HepG2 (cell line): ENCODE results near the gene FGF3. TPM values are rescaled to one million over a fixed set of nuclear protein-coding genes. Genes with fewer than 3 reads are reported as not detected.

Source experiments
- ATAC-seq: fragments of 200-7000 bp; cut with Tn5 transposase; 3 replicates; pipeline ENCODE4 v1.9.1; 2020; ENCODE audit warnings: mild to moderate bottlenecking, moderate library complexity
- BruUV-seq: library from RNA; stranded (reverse); fragments of 400-500 nt; replicated peaks from 2 replicates; lab custom pipeline; 2021; lab: Mats Ljungman, UMichigan
- CTCF ChIA-PET: fragments of 300-600 bp; formaldehyde crosslinking; extraction: SDS; loops from one replicate; lab custom pipeline; 2021; ENCODE audit warnings: low total read pairs, inconsistent platforms, low intra/inter-chr PET ratio; lab: Yijun Ruan, JAX
- POLR2A ChIA-PET: fragments of 350-600 bp; sonication (Branson Sonifier 250); formaldehyde crosslinking; loops from one replicate; lab custom pipeline; 2020; ENCODE audit warnings: antibody characterized with exemption, inconsistent platforms; lab: Yijun Ruan, JAX
- DNase-seq: peaks from one replicate; pipeline ENCODE4 v3.0.0-alpha.2; 2015; ENCODE audit warnings: low spot score
- FAIRE-seq: peaks from 3 replicates; lab custom pipeline; 2011; peaks lifted over from hg19 to GRCh38; lab: Jason Lieb, UNC
- H2AFZ ChIP-seq: one replicate; pipeline ENCODE4 v1.6.1; 2011; ENCODE audit warnings: low read length, inconsistent platforms
- H3K27ac ChIP-seq: fragments of 300-600 bp; 3 replicates; pipeline ENCODE4 v1.8.0; 2011; ENCODE audit warnings: mixed run types, mild to moderate bottlenecking, mixed read lengths, low read length, inconsistent platforms; ENCODE audit not compliant: insufficient read depth; ENCODE audit errors: extremely low read length
- H3K27me3 ChIP-seq, 2 experiments: fragments of 200-600 bp in 1 of 2; 2 replicates in 1 of 2; 3 replicates in 1 of 2; pipeline versions ENCODE4 v1.6.0 to v1.8.0; 2011; ENCODE audit warnings: low read length in 2 of 2, mild to moderate bottlenecking in 2 of 2, moderate library complexity in 2 of 2, inconsistent platforms in 1 of 2; ENCODE audit not compliant: insufficient read depth in 2 of 2, control insufficient read depth in 1 of 2
- H3K36me3 ChIP-seq, 2 experiments: fragments of 200-600 bp in 1 of 2; replicated peaks in 1 of 2; 2 replicates in 1 of 2; 3 replicates in 1 of 2; pipeline versions ENCODE4 v1.5.1 to v1.8.0; 2011; ENCODE audit warnings: low read length in 2 of 2, inconsistent platforms in 1 of 2; ENCODE audit not compliant: insufficient read depth in 2 of 2, control insufficient read depth in 1 of 2
- H3K4me1 ChIP-seq: 2 replicates; pipeline ENCODE4 v1.5.1; 2012; ENCODE audit warnings: low read length, inconsistent platforms; ENCODE audit not compliant: insufficient read depth
- H3K4me2 ChIP-seq: 2 replicates; pipeline ENCODE4 v1.6.0; 2011; ENCODE audit warnings: low read depth, low read length, inconsistent platforms
- H3K4me3 ChIP-seq, 3 experiments: fragments of 200-600 bp in 1 of 3; sonication (generic), shearing (Covaris generic) in 1 of 3; replicated peaks in 1 of 3; 2 replicates each; pipeline ENCODE4 v1.5.1; 2011 to 2016; ENCODE audit warnings: low read length in 3 of 3, inconsistent platforms in 2 of 3, low read depth in 2 of 3, mild to moderate bottlenecking in 2 of 3, control low read depth in 1 of 3, mixed read lengths in 1 of 3; ENCODE audit not compliant: insufficient read depth in 1 of 3
- H3K79me2 ChIP-seq: one replicate; pipeline ENCODE4 v1.6.1; 2011; ENCODE audit warnings: low read length, inconsistent platforms; ENCODE audit not compliant: insufficient read depth
- H3K9ac ChIP-seq: 2 replicates; pipeline ENCODE4 v1.6.0; 2011; ENCODE audit warnings: mild to moderate bottlenecking, low read depth, low read length, inconsistent platforms; ENCODE audit not compliant: insufficient read depth
- H3K9me3 ChIP-seq: 2 replicates; pipeline ENCODE4 v1.5.1; 2012; ENCODE audit warnings: mild to moderate bottlenecking, low read length
- H4K20me1 ChIP-seq: 2 replicates; pipeline ENCODE4 v1.6.0; 2011; ENCODE audit warnings: inconsistent platforms, mild to moderate bottlenecking, low read length, moderate library complexity; ENCODE audit not compliant: insufficient read depth
- ARID2 ChIP-seq: sonication (generic); formaldehyde crosslinking; IDR thresholded peaks from 2 replicates; pipeline ENCODE4 v1.8.1; 2022; ENCODE audit warnings: mild to moderate bottlenecking, missing genetic modification reagents, borderline replicate concordance
- DR1 ChIP-seq: sonication (generic); formaldehyde crosslinking; IDR thresholded peaks from 2 replicates; pipeline ENCODE4 v1.8.0; 2021; ENCODE audit warnings: mild to moderate bottlenecking, missing genetic modification reagents, inconsistent platforms
- EP300 ChIP-seq, 3 experiments: sonication (generic) in 1 of 3; formaldehyde crosslinking in 1 of 3; IDR thresholded peaks; 2 replicates each; pipeline versions ENCODE4 v1.5.1 to v1.6.1; 2011 to 2020; ENCODE audit warnings: low read depth in 2 of 3, low read length in 2 of 3, borderline replicate concordance in 1 of 3, improper control_type of control experiment in 1 of 3, mild to moderate bottlenecking in 1 of 3, missing genetic modification reagents in 1 of 3, moderate library complexity in 1 of 3
- FIP1L1 ChIP-seq: fragments of 200-400 bp; formaldehyde crosslinking; IDR thresholded peaks from 2 replicates; pipeline ENCODE4 v1.6.1; 2018; ENCODE audit warnings: low read depth, mild to moderate bottlenecking, low read length, moderate library complexity, borderline replicate concordance; ENCODE audit not compliant: insufficient read depth
- FOXK1 ChIP-seq: sonication (generic); formaldehyde crosslinking; IDR thresholded peaks from 2 replicates; pipeline ENCODE4 v1.4.0; 2020; ENCODE audit warnings: low read depth, missing genetic modification reagents, borderline replicate concordance
- NFATC3 ChIP-seq: sonication (generic); formaldehyde crosslinking; IDR thresholded peaks from 2 replicates; pipeline ENCODE4 v1.5.1; 2020; ENCODE audit warnings: mild to moderate bottlenecking, missing genetic modification reagents
- SALL2 ChIP-seq: sonication (generic); formaldehyde crosslinking; IDR thresholded peaks from 2 replicates; pipeline ENCODE4 v1.8.1; 2023; ENCODE audit warnings: mild to moderate bottlenecking, missing genetic modification reagents, inconsistent platforms
- TARDBP ChIP-seq: sonication (generic); formaldehyde crosslinking; IDR thresholded peaks from 2 replicates; pipeline ENCODE4 v1.8.0; 2022; ENCODE audit warnings: mild to moderate bottlenecking, missing genetic modification reagents
- ZNF121 ChIP-seq: sonication (generic); formaldehyde crosslinking; IDR thresholded peaks from 2 replicates; pipeline ENCODE4 v1.5.0; 2020; ENCODE audit warnings: mild to moderate bottlenecking, missing genetic modification reagents
- ZNF431 ChIP-seq: sonication (generic); formaldehyde crosslinking; IDR thresholded peaks from 2 replicates; pipeline ENCODE4 v1.9.0; 2022; ENCODE audit warnings: missing genetic modification reagents, low read depth, mild to moderate bottlenecking, borderline replicate concordance
- ZNF790 ChIP-seq: sonication (generic); formaldehyde crosslinking; IDR thresholded peaks from 2 replicates; pipeline ENCODE4 v1.8.0; 2022; ENCODE audit warnings: missing genetic modification reagents, mild to moderate bottlenecking, borderline replicate concordance
- ZNF850 ChIP-seq: sonication (generic); formaldehyde crosslinking; conservative IDR thresholded peaks from 2 replicates; pipeline ENCODE4 v1.9.0; 2021; ENCODE audit warnings: mild to moderate bottlenecking, missing genetic modification reagents
- WGBS: methylation state at CpG from one replicate; pipeline ENCODE4 v1.1.6; 2017; ENCODE audit warnings: low lambda C conversion rate; 5-methylcytosine and 5-hydroxymethylcytosine counted together
- in situ Hi-C: cut with HindIII; loops from 2 replicates; pipeline ENCODE4 v1.10.0; 2017; ENCODE audit warnings: low pct_unique_long_range_greater_than_20kb; ENCODE audit not compliant: extremely low pct_ligation_motif_present
- intact Hi-C: fragments of 100-400 bp; cut with micrococcal nuclease; formaldehyde crosslinking; loops from one replicate; pipeline ENCODE4 v1.10.0; 2022; ENCODE audit not compliant: unreplicated experiment
- polyA plus RNA-seq, 8 experiments: library from polyadenylated mRNA; depleted of rRNA in 3 of 8; stranded (reverse) in 7 of 8; unstranded in 1 of 8; fragments of >200 nt; fragmentation: Illumina TruSeq in 4 of 8; extraction: Trizol in 4 of 8; gene quantifications; 2 replicates each; pipeline versions ENCODE4 v1.2.1 to v1.2.3, GENCODE V29; 2011 to 2016; ENCODE audit warnings: low read depth in 4 of 8, missing spikeins in 1 of 8, mixed read lengths in 1 of 8; ENCODE audit not compliant: insufficient read depth in 1 of 8
- total RNA-seq, 5 experiments: library from RNA; depleted of rRNA; stranded (reverse); fragments of >200 nt; fragmentation: Illumina TruSeq; extraction: Trizol; gene quantifications; 2 replicates each; pipeline ENCODE4 v1.2.3, GENCODE V29; 2016; ENCODE audit warnings: low read depth in 1 of 5
- TF ChIP-seq, protein P1 (sequence below): sonication (generic); formaldehyde crosslinking; IDR thresholded peaks from 2 replicates; pipeline ENCODE4 v1.4.0; 2020; ENCODE audit warnings: mild to moderate bottlenecking, missing genetic modification reagents

FGF3 gene
- total and polyA plus RNA-seq, 2 of the 13 experiments (the other 11 are each of a cell fraction or from before 2014, with no cell fraction given): not detected

- TF ChIP-seq DR1 (CRISPR knock-in tag): no peak
Observed at GRCh38 chr11:69788956-69789355, 30.3 kb downstream of the FGF3 start (continued).

DNA sequence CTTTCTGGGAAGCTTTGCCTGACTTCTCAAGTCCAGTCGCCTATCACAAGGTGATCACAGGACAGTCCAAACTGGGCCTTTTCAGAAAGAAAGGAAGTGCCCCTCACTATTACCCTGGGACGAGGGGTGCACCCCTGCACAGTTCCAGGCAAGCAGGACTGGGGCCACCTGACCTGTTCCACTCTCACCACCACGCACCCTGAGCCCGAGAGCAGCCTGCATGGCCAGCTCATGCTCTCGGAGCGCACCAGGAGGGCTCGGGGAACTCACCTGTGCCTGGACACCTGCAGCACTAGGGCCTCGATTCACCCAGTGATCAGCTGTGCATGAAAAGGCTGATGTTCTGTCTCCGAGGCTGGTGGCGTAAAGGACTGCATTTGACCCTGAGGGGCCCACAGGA, 31.3 kb downstream of the FGF3 start:
- intact Hi-C loops (no loop called here), in situ Hi-C loops (no loop called here)
- Histone ChIP-seq H3K36me3 (no peaks in the 10 kb centered on the region), H3K4me2 (no peak overlapping the region), H3K79me2 (no peaks in the 10 kb centered on the region), H4K20me1 (no peaks in the 10 kb centered on the region), H3K4me1 (no peaks in the 10 kb centered on the region), H2AFZ (no peak overlapping the region), H3K9ac (no peak overlapping the region)
- no TSS peak for BruUV-seq
- POLR2A ChIA-PET: no interaction called here
- ATAC-seq: no peak
- CTCF ChIA-PET: no interaction called here
- no peak for TF ChIP-seq FOXK1 (CRISPR knock-in tag)
- TF ChIP-seq SALL2: no peak
- no peak for TF ChIP-seq FIP1L1
- no peak for TF ChIP-seq ZNF790 (CRISPR knock-in tag)
- TF ChIP-seq ZNF850: no peak
- TF ChIP-seq ZNF121 (CRISPR knock-in tag): no peak
- TF ChIP-seq TARDBP (CRISPR knock-in tag): no peak
- TF ChIP-seq, all 625 proteins: peak for 0
- Histone ChIP-seq H3K27ac (no peak overlapping the region), H3K4me3 (no peak overlapping the region), H3K27me3 (peaks cover 6 to 49% of the 10 kb centered on the region in 2 experiments; a peak in 4 of 5 replicates), H3K9me3 (no peaks in the 10 kb centered on the region)
- 40% methylated on average over 2 of the region's 10 CpGs for WGBS
- FAIRE-seq (no peak), DNase-seq (no peak)

- intact Hi-C loops (no loop called here), in situ Hi-C loops (no loop called here)
- 0% methylated on average over 3 of the region's 4 CpGs for WGBS
- Histone ChIP-seq H3K27me3 (peaks cover 6 to 51% of the 10 kb centered on the region in 2 experiments; a peak in 4 of 5 replicates), H3K4me1 (no peaks in the 10 kb centered on the region), H2AFZ (no peak overlapping the region), H4K20me1 (no peaks in the 10 kb centered on the region), H3K36me3 (no peaks in the 10 kb centered on the region), H3K9ac (no peak overlapping the region), H3K4me3 (no peak overlapping the region), H3K79me2 (no peaks in the 10 kb centered on the region), H3K27ac (no peak overlapping the region), H3K4me2 (no peak overlapping the region), H3K9me3 (no peaks in the 10 kb centered on the region)
- ChIA-PET POLR2A (no interaction called here), CTCF (no interaction called here)
- FAIRE-seq (no peak), ATAC-seq (no peak), DNase-seq (no peak)
- BruUV-seq: no TSS peak
- TF ChIP-seq NFATC3 (CRISPR knock-in tag): no peak
- no peak for TF ChIP-seq ARID2
- TF ChIP-seq, protein P1, sequence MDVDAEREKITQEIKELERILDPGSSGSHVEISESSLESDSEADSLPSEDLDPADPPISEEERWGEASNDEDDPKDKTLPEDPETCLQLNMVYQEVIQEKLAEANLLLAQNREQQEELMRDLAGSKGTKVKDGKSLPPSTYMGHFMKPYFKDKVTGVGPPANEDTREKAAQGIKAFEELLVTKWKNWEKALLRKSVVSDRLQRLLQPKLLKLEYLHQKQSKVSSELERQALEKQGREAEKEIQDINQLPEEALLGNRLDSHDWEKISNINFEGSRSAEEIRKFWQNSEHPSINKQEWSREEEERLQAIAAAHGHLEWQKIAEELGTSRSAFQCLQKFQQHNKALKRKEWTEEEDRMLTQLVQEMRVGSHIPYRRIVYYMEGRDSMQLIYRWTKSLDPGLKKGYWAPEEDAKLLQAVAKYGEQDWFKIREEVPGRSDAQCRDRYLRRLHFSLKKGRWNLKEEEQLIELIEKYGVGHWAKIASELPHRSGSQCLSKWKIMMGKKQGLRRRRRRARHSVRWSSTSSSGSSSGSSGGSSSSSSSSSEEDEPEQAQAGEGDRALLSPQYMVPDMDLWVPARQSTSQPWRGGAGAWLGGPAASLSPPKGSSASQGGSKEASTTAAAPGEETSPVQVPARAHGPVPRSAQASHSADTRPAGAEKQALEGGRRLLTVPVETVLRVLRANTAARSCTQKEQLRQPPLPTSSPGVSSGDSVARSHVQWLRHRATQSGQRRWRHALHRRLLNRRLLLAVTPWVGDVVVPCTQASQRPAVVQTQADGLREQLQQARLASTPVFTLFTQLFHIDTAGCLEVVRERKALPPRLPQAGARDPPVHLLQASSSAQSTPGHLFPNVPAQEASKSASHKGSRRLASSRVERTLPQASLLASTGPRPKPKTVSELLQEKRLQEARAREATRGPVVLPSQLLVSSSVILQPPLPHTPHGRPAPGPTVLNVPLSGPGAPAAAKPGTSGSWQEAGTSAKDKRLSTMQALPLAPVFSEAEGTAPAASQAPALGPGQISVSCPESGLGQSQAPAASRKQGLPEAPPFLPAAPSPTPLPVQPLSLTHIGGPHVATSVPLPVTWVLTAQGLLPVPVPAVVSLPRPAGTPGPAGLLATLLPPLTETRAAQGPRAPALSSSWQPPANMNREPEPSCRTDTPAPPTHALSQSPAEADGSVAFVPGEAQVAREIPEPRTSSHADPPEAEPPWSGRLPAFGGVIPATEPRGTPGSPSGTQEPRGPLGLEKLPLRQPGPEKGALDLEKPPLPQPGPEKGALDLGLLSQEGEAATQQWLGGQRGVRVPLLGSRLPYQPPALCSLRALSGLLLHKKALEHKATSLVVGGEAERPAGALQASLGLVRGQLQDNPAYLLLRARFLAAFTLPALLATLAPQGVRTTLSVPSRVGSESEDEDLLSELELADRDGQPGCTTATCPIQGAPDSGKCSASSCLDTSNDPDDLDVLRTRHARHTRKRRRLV (CRISPR knock-in tag): no peak
- no peak for TF ChIP-seq EP300 (IDR thresholded peaks at IDR 0.05; ENCODE audit: low read depth in 2 of 2, low read length in 2 of 2)
- no peak for TF ChIP-seq EP300 (CRISPR knock-in tag; IDR thresholded peaks at IDR 0.05; ENCODE audit: borderline replicate concordance)
- TF ChIP-seq ZNF431: no peak
Observed at GRCh38 chr11:69787457-69787856, 31.8 kb downstream of the FGF3 start.
